SK-N-SH treated with all-trans-retinoic acid at 6 μM for 48 hours (cell line): ENCODE measurements around the gene BIN2.
"Not testable (repeated sequence)": the region's sequence is repeated elsewhere in the genome, so short reads cannot be mapped to it uniquely, and the experiment has no call there.

Source experiments
- ATAC-seq: fragments of 200-7000 bp; cut with Tn5 transposase; 3 replicates; pipeline ENCODE4 v1.9.1; 2020; ENCODE audit warnings: mild to moderate bottlenecking, moderate library complexity
- ARNTL ChIP-seq: fragments of 450-650 bp; formaldehyde crosslinking; IDR thresholded peaks from 2 replicates; pipeline ENCODE4 v1.5.0; 2020; ENCODE audit warnings: low read depth, mild to moderate bottlenecking, moderate library complexity, borderline replicate concordance
- BACH2 ChIP-seq: fragments of 250-450 bp; sonication (Bioruptor Pico); IDR thresholded peaks from 2 replicates; pipeline ENCODE4 v1.9.0; 2021; ENCODE audit warnings: mild to moderate bottlenecking, borderline replicate concordance
- CSDC2 ChIP-seq: fragments of 250-450 bp; sonication (Bioruptor Pico); IDR thresholded peaks from 2 replicates; pipeline ENCODE4 v1.5.0; 2020; ENCODE audit warnings: mild to moderate bottlenecking, moderate library complexity
- ESRRG ChIP-seq: fragments of 250-450 bp; sonication (Bioruptor Pico); IDR thresholded peaks from 2 replicates; pipeline ENCODE4 v1.6.1; 2021; ENCODE audit warnings: mild to moderate bottlenecking
- GLIS3 ChIP-seq: fragments of 250-450 bp; sonication (Bioruptor Pico); IDR thresholded peaks from 2 replicates; pipeline ENCODE4 v1.5.0; 2020; ENCODE audit warnings: mild to moderate bottlenecking, moderate library complexity
- ISL1 ChIP-seq: fragments of 250-450 bp; sonication (Bioruptor Pico); IDR thresholded peaks from 2 replicates; pipeline ENCODE4 v2.1.2; 2022; ENCODE audit warnings: mild to moderate bottlenecking, moderate library complexity
- OSR1 ChIP-seq: fragments of 250-450 bp; sonication (Bioruptor Pico); IDR thresholded peaks from 2 replicates; pipeline ENCODE4 v1.8.0; 2022; ENCODE audit warnings: moderate library complexity, mild to moderate bottlenecking, inconsistent platforms
- PATZ1 ChIP-seq: fragments of 250-450 bp; sonication (Bioruptor Pico); IDR thresholded peaks from 2 replicates; pipeline ENCODE4 v1.8.0; 2020; ENCODE audit warnings: mild to moderate bottlenecking, moderate library complexity, borderline replicate concordance
- PPARA ChIP-seq: fragments of 250-450 bp; sonication (Bioruptor Pico); IDR thresholded peaks from 2 replicates; pipeline ENCODE4 v1.5.0; 2020; ENCODE audit warnings: mild to moderate bottlenecking, borderline replicate concordance
- SNAI2 ChIP-seq: fragments of 250-450 bp; sonication (Bioruptor Pico); IDR thresholded peaks from 2 replicates; pipeline ENCODE4 v1.5.0; 2020; ENCODE audit warnings: mild to moderate bottlenecking, moderate library complexity
- TCF4 ChIP-seq: fragments of 250-450 bp; sonication (Bioruptor Pico); IDR thresholded peaks from 2 replicates; pipeline ENCODE4 v1.8.0; 2021; ENCODE audit warnings: mild to moderate bottlenecking, moderate library complexity, borderline replicate concordance
- TOX ChIP-seq: fragments of 250-450 bp; sonication (Bioruptor Pico); IDR thresholded peaks from 2 replicates; pipeline ENCODE4 v1.8.0; 2021; ENCODE audit warnings: mild to moderate bottlenecking, moderate library complexity, borderline replicate concordance
- TSHZ2 ChIP-seq: fragments of 250-450 bp; sonication (Bioruptor Pico); IDR thresholded peaks from 2 replicates; pipeline ENCODE4 v1.5.0; 2020; ENCODE audit warnings: mild to moderate bottlenecking, moderate library complexity
- ZC3H10 ChIP-seq: fragments of 250-450 bp; sonication (Bioruptor Pico); IDR thresholded peaks from 2 replicates; pipeline ENCODE4 v1.5.1; 2021; ENCODE audit warnings: mild to moderate bottlenecking, moderate library complexity
- ZNF565 ChIP-seq: fragments of 450-650 bp; formaldehyde crosslinking; conservative IDR thresholded peaks from 2 replicates; pipeline ENCODE4 v1.5.0; 2020; ENCODE audit warnings: low read depth, mild to moderate bottlenecking, moderate library complexity
- ZNF8 ChIP-seq: fragments of 450-650 bp; formaldehyde crosslinking; IDR thresholded peaks from 2 replicates; pipeline ENCODE4 v1.5.0; 2020; ENCODE audit warnings: mild to moderate bottlenecking, moderate library complexity
- TF ChIP-seq, protein P1 (sequence below): fragments of 250-450 bp; sonication (Bioruptor Pico); IDR thresholded peaks from 2 replicates; pipeline ENCODE4 v1.5.1; 2021; ENCODE audit warnings: mild to moderate bottlenecking, moderate library complexity
- TF ChIP-seq, protein P2 (sequence below): fragments of 250-450 bp; sonication (Bioruptor Pico); IDR thresholded peaks from 2 replicates; pipeline ENCODE4 v1.5.1; 2020; ENCODE audit warnings: low read depth, mild to moderate bottlenecking, moderate library complexity
- TF ChIP-seq, protein P3 (sequence below): fragments of 250-450 bp; sonication (Bioruptor Pico); IDR thresholded peaks from 2 replicates; pipeline ENCODE4 v1.8.0; 2021; ENCODE audit warnings: low read depth, mild to moderate bottlenecking, moderate library complexity, borderline replicate concordance

BIN2 gene

GRCh38 chr12:51264297-51264696 lies 59.7 kb downstream of the BIN2 start (continued):
- no peak for TF ChIP-seq PATZ1
- no peak for TF ChIP-seq TOX (CRISPR knock-in tag)
- no peak for TF ChIP-seq ZC3H10
- no peak for TF ChIP-seq ARNTL
- TF ChIP-seq, protein P1, sequence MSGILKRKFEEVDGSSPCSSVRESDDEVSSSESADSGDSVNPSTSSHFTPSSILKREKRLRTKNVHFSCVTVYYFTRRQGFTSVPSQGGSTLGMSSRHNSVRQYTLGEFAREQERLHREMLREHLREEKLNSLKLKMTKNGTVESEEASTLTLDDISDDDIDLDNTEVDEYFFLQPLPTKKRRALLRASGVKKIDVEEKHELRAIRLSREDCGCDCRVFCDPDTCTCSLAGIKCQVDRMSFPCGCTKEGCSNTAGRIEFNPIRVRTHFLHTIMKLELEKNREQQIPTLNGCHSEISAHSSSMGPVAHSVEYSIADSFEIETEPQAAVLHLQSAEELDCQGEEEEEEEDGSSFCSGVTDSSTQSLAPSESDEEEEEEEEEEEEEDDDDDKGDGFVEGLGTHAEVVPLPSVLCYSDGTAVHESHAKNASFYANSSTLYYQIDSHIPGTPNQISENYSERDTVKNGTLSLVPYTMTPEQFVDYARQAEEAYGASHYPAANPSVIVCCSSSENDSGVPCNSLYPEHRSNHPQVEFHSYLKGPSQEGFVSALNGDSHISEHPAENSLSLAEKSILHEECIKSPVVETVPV (CRISPR knock-in tag) = no peak
- no peak for TF ChIP-seq SNAI2 (CRISPR knock-in tag)
- TF ChIP-seq ISL1 = no peak
- TF ChIP-seq, all 23 proteins: peak for 0

- no peak for ATAC-seq
- TF ChIP-seq TCF4 (no peak), CSDC2 (CRISPR knock-in tag) (no peak), OSR1 (CRISPR knock-in tag) (no peak), ZNF565 (CRISPR knock-in tag) (no peak)
Observed at GRCh38 chr12:51263341-51263740, 60.6 kb downstream of the BIN2 start.

GRCh38 chr12:51262758-51263177 lies 61.2 kb downstream of the BIN2 start:
- no peak for TF ChIP-seq ARNTL
- TF ChIP-seq, protein P2, sequence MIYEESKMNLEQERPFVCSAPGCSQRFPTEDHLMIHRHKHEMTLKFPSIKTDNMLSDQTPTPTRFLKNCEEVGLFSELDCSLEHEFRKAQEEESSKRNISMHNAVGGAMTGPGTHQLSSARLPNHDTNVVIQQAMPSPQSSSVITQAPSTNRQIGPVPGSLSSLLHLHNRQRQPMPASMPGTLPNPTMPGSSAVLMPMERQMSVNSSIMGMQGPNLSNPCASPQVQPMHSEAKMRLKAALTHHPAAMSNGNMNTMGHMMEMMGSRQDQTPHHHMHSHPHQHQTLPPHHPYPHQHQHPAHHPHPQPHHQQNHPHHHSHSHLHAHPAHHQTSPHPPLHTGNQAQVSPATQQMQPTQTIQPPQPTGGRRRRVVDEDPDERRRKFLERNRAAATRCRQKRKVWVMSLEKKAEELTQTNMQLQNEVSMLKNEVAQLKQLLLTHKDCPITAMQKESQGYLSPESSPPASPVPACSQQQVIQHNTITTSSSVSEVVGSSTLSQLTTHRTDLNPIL = no peak
- no peak for TF ChIP-seq GLIS3
- TF ChIP-seq BACH2 (CRISPR knock-in tag) = no peak
- TF ChIP-seq, protein P3, sequence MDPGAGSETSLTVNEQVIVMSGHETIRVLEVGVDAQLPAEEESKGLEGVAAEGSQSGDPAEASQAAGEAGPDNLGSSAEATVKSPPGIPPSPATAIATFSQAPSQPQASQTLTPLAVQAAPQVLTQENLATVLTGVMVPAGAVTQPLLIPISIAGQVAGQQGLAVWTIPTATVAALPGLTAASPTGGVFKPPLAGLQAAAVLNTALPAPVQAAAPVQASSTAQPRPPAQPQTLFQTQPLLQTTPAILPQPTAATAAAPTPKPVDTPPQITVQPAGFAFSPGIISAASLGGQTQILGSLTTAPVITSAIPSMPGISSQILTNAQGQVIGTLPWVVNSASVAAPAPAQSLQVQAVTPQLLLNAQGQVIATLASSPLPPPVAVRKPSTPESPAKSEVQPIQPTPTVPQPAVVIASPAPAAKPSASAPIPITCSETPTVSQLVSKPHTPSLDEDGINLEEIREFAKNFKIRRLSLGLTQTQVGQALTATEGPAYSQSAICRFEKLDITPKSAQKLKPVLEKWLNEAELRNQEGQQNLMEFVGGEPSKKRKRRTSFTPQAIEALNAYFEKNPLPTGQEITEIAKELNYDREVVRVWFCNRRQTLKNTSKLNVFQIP = no peak
- no peak for TF ChIP-seq TOX (CRISPR knock-in tag)
- no peak for TF ChIP-seq ZNF565 (CRISPR knock-in tag)

DNA sequence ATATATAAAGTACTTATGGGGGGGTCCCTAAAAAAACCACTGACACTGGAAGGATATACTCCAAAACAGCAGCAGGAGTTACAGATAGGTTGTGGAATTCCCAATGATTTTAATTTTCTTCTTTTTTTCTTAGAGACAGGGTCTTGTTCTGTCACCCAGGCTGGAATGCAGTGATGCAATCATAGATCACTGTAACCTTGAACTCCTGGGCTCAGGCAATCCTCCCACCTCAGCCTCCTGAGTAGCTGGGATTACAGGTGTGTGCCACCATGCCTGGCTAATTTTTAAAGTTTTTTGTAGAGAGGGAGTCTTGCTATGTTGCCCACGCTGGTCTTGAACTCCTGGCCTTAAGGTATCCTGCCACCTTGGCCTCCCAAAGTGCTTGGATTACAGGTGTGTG lies 64.4 kb downstream of the BIN2 start:
- not testable (repeated sequence) for ATAC-seq

More at GRCh38 chr12:51262758-51263177, 61.2 kb downstream of the BIN2 start:
- peak; percentile 89 for ATAC-seq

DNA sequence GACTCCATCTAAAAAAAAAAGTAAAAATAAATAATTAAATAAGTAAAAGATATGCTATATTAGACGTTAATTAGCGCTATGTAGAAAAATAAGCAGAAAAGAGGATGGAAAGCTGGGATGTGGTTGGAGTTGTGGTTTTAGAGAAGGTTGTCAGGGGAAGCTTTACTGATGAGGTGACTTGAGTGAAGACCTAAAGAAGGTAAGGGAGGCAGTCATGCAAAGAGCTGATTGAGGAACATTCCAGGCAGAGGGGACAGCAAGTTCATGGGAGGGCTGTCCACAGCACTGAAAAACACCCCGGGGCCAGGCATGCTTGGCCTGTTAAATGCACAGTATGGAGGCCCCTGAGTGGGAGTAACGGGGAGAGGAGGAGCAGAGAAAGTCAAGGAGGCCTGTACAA lies 69.4 kb downstream of the BIN2 start:
- no peak for TF ChIP-seq ZNF8 (CRISPR knock-in tag)
- TF ChIP-seq, protein P3 = no peak
- no peak for TF ChIP-seq ESRRG (CRISPR knock-in tag)
- no peak for TF ChIP-seq TCF4
- no peak for TF ChIP-seq TOX (CRISPR knock-in tag)
- TF ChIP-seq CSDC2 (CRISPR knock-in tag) = no peak
- no peak for TF ChIP-seq BACH2 (CRISPR knock-in tag)
- no peak for ATAC-seq

DNA sequence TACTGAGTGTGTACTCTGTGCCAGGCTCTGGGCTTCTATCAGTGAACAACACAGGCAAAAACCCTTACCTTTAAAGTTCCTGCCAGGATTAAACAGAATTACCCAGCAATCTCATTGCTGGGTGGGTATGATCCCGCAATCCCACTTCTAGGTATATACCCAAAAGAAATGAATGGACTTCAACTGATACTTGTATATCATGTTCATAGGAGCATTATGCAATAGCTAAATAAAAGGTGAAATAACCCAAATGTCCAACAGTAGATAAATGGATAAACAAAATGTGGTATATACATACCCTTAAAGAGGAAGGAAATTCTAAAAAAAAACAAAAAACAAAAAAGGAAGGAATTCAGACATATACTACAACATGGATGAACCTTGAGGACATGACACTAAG lies 70.7 kb downstream of the BIN2 start:
- no peak for ATAC-seq
- no peak for TF ChIP-seq TSHZ2 (CRISPR knock-in tag)
- no peak for TF ChIP-seq PPARA
- no peak for TF ChIP-seq PATZ1
- TF ChIP-seq ESRRG (CRISPR knock-in tag) = no peak
- no peak for TF ChIP-seq ARNTL
- no peak for TF ChIP-seq TOX (CRISPR knock-in tag)
